H9 (cell line): ENCODE data around the gene G2E3. TPM values are rescaled to one million over a fixed set of nuclear protein-coding genes. Genes with fewer than 3 reads are reported as not detected.

ENCODE experiments used
- DNase-seq: peaks from one replicate; pipeline ENCODE4 v3.0.0-alpha.2; 2017
- H2AFZ ChIP-seq: one replicate; pipeline ENCODE4 v1.6.1; 2013; ENCODE audit warnings: mild to moderate bottlenecking, low read length, control low read depth, moderate library complexity
- H2AK5ac ChIP-seq: 2 replicates; pipeline ENCODE4 v1.6.1; 2013; ENCODE audit warnings: low read length, control low read depth, mixed read lengths; ENCODE audit not compliant: insufficient read length
- H2BK120ac ChIP-seq: one replicate; pipeline ENCODE4 v1.6.1; 2013; ENCODE audit warnings: low read depth, mild to moderate bottlenecking, low read length, control low read depth, inconsistent platforms; ENCODE audit not compliant: poor library complexity, severe bottlenecking
- H2BK12ac ChIP-seq: 2 replicates; pipeline ENCODE4 v1.6.1; 2013; ENCODE audit warnings: low read length, control low read depth, mixed read lengths, low read depth; ENCODE audit not compliant: insufficient read length
- H2BK15ac ChIP-seq: 2 replicates; pipeline ENCODE4 v1.6.1; 2013; ENCODE audit warnings: low read depth, low read length, control low read depth
- H2BK20ac ChIP-seq: one replicate; pipeline ENCODE4 v1.6.1; 2013; ENCODE audit warnings: low read depth, mild to moderate bottlenecking, low read length, control low read depth, inconsistent platforms; ENCODE audit not compliant: poor library complexity, severe bottlenecking
- H2BK5ac ChIP-seq: 2 replicates; pipeline ENCODE4 v1.6.1; 2013; ENCODE audit warnings: low read length, control low read depth, mixed read lengths; ENCODE audit not compliant: insufficient read length
- H3K14ac ChIP-seq: 2 replicates; pipeline ENCODE4 v1.6.1; 2013; ENCODE audit warnings: low read length, control low read depth; ENCODE audit not compliant: insufficient read depth
- H3K18ac ChIP-seq: 2 replicates; pipeline ENCODE4 v1.6.1; 2013; ENCODE audit warnings: low read depth, mild to moderate bottlenecking, mixed read lengths, low read length, control low read depth; ENCODE audit not compliant: insufficient read length
- H3K23ac ChIP-seq: 2 replicates; pipeline ENCODE4 v1.6.1; 2013; ENCODE audit warnings: low read length, control low read depth, mixed read lengths, low read depth; ENCODE audit not compliant: insufficient read length
- H3K23me2 ChIP-seq: 2 replicates; pipeline ENCODE4 v1.6.1; 2013; ENCODE audit warnings: low read depth, mild to moderate bottlenecking, mixed read lengths, low read length, control low read depth; ENCODE audit not compliant: insufficient read length, poor library complexity, severe bottlenecking
- H3K27ac ChIP-seq: 2 replicates; pipeline ENCODE4 v1.5.1; 2013; ENCODE audit warnings: low read length, control low read depth, mixed read lengths, low read depth; ENCODE audit not compliant: insufficient read length
- H3K27me3 ChIP-seq: 2 replicates; pipeline ENCODE4 v1.6.1; 2013; ENCODE audit warnings: low read length, control low read depth, inconsistent platforms; ENCODE audit not compliant: insufficient read depth
- H3K4ac ChIP-seq: 2 replicates; pipeline ENCODE4 v1.6.1; 2013; ENCODE audit warnings: low read depth, mild to moderate bottlenecking, control low read depth, inconsistent platforms, low read length, moderate library complexity
- H3K4me1 ChIP-seq: 2 replicates; pipeline ENCODE4 v1.6.1; 2013; ENCODE audit warnings: low read length, control low read depth, inconsistent platforms; ENCODE audit not compliant: insufficient read depth
- H3K4me2 ChIP-seq: 2 replicates; pipeline ENCODE4 v1.6.1; 2013; ENCODE audit warnings: low read length, control low read depth, mixed read lengths; ENCODE audit not compliant: insufficient read length, insufficient read depth
- H3K56ac ChIP-seq: 2 replicates; pipeline ENCODE4 v1.6.1; 2013; ENCODE audit warnings: low read depth, mild to moderate bottlenecking, mixed read lengths, low read length, control low read depth; ENCODE audit not compliant: insufficient read length
- H3K79me1 ChIP-seq: 2 replicates; pipeline ENCODE4 v1.6.1; 2013; ENCODE audit warnings: low read depth, mild to moderate bottlenecking, moderate library complexity, low read length, control low read depth, inconsistent platforms; ENCODE audit not compliant: insufficient read depth, poor library complexity, severe bottlenecking
- H3K79me2 ChIP-seq: 2 replicates; pipeline ENCODE4 v1.6.1; 2013; ENCODE audit warnings: low read length, control low read depth, inconsistent platforms; ENCODE audit not compliant: insufficient read depth
- H3K9ac ChIP-seq: 2 replicates; pipeline ENCODE4 v1.6.1; 2013; ENCODE audit warnings: low read length, control low read depth, mixed read lengths; ENCODE audit not compliant: insufficient read length; ENCODE audit errors: extremely low read depth
- H3K9me3 ChIP-seq: one replicate; pipeline ENCODE4 v1.6.1; 2013; ENCODE audit warnings: low read depth, low read length, inconsistent platforms; ENCODE audit not compliant: control insufficient read depth
- H3T11ph ChIP-seq: one replicate; pipeline ENCODE4 v1.6.1; 2013; ENCODE audit warnings: mild to moderate bottlenecking, low read length, control low read depth, inconsistent platforms
- H4K20me1 ChIP-seq: one replicate; pipeline ENCODE4 v1.6.1; 2013; ENCODE audit not compliant: control insufficient read depth, insufficient read length, insufficient read depth
- H4K5ac ChIP-seq: 2 replicates; pipeline ENCODE4 v1.6.1; 2013; ENCODE audit warnings: low read depth, mild to moderate bottlenecking, mixed read lengths, low read length, control low read depth; ENCODE audit not compliant: insufficient read length
- H4K8ac ChIP-seq: replicated peaks from 2 replicates; pipeline ENCODE4 v1.6.1; 2013; ENCODE audit warnings: low read length, control low read depth, mixed read lengths, low read depth; ENCODE audit not compliant: insufficient read length
- H4K91ac ChIP-seq: 2 replicates; pipeline ENCODE4 v1.6.1; 2013; ENCODE audit warnings: low read depth, mild to moderate bottlenecking, moderate library complexity, mixed read lengths, low read length, control low read depth; ENCODE audit not compliant: insufficient read length
- H3K27ac Mint-ChIP-seq, 3 experiments: 2 replicates in 2 of 3; 3 replicates in 1 of 3; pipeline ENCODE4 v1.8.0; 2020 to 2021; ENCODE audit warnings: mixed read lengths in 3 of 3, mild to moderate bottlenecking in 1 of 3, moderate library complexity in 1 of 3
- H3K27me3 Mint-ChIP-seq: 2 replicates; pipeline ENCODE4 v1.8.0; 2021; ENCODE audit warnings: low read depth, mild to moderate bottlenecking, moderate library complexity, mixed read lengths
- H3K36me3 Mint-ChIP-seq, 3 experiments: 2 replicates in 2 of 3; 3 replicates in 1 of 3; pipeline ENCODE4 v1.8.0; 2020 to 2021; ENCODE audit warnings: low read depth in 3 of 3, mixed read lengths in 3 of 3; ENCODE audit not compliant: insufficient read depth in 1 of 3
- H3K4me1 Mint-ChIP-seq, 2 experiments: 2 replicates each; pipeline ENCODE4 v1.8.0; 2020; ENCODE audit warnings: mixed read lengths in 2 of 2
- H3K4me3 Mint-ChIP-seq, 2 experiments: 2 replicates in 1 of 2; 3 replicates in 1 of 2; pipeline ENCODE4 v1.8.0; 2020 to 2021; ENCODE audit warnings: mild to moderate bottlenecking in 2 of 2, mixed read lengths in 2 of 2, moderate library complexity in 1 of 2
- H3K9me3 Mint-ChIP-seq, 2 experiments: 2 replicates in 1 of 2; 3 replicates in 1 of 2; pipeline ENCODE4 v1.8.0; 2020; ENCODE audit warnings: mild to moderate bottlenecking in 2 of 2, mixed read lengths in 2 of 2, moderate library complexity in 1 of 2
- WGBS: extraction: QIAGEN DNeasy Blood & Tissue Kit; methylation state at CpG from one replicate; pipeline ENCODE4 v1.1.7; 2013; ENCODE audit warnings: missing lambda C conversion rate, low lambda C conversion rate, mixed read lengths; ENCODE audit not compliant: insufficient read length; ENCODE audit errors: extremely low coverage; 5-methylcytosine and 5-hydroxymethylcytosine counted together
- total RNA-seq: library from RNA; stranded (reverse); gene quantifications from 2 replicates; pipeline ENCODE4 v1.2.1, GENCODE V29; 2021
- TF ChIP-seq, protein P1 (sequence below): fragments of 200-600 bp; sonication (generic); conservative IDR thresholded peaks from 3 replicates; pipeline ENCODE4 v1.8.0; 2021; ENCODE audit warnings: antibody characterized with exemption, mild to moderate bottlenecking

The G2E3 gene
- total RNA-seq, 1 experiment from 2014 or later, result 49.2 TPM

DNA sequence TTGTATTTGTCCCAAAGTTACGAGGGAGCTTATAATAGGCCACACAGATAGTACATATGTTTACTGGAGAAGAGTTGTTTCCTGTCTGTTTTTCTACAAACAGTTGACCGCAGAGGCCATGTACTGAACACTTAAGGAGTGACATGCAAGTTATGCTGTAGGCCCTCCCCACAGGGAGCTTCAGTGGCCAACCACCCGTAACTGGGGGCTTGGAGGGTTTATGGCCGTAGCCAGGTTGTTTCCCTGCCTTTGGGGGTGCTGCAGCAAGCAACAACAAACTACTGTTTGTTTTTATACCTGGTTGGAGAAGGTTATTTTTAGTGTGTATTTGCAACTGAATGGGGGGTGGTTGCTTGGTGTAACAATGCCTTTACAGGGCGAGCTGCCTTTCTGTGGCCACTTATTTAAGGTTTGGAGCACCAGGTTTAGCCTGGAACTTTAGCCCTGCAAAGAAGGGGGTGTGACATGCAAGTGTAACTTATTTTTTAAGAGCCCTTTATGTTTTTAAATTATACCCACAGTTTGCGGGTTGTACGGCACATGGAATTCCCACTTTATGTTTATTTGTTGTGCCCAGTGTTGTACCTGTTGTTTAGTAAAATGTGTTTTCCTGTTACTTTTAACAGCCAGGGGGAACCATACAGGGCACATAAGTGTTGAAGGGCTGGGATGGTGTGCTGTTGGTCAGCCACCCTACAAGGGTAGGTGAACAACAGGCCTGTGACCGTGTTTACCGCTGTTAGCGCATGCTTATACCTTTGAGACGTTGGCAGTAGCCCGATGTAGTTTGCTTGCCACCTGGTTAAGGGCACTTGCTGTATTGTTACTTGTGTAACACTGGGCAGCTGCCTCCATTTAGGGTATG lies 29.9 kb upstream of the G2E3 start:
- Histone ChIP-seq H3K4ac (no peak overlapping the region), H2BK15ac (no peak overlapping the region), H2AK5ac (no peak overlapping the region), H3K27ac (no peak overlapping the region), H3K9me3 (no peaks in the 10 kb centered on the region), H2BK20ac (no peak overlapping the region), H2BK5ac (no peak overlapping the region), H3K79me2 (no peaks in the 10 kb centered on the region), H3K79me1 (no peaks in the 10 kb centered on the region), H3T11ph (no peak overlapping the region), H2AFZ (no peak overlapping the region), H3K9ac (no peak overlapping the region), H3K23me2 (no peaks in the 10 kb centered on the region), H3K4me2 (peak overlapping the region; percentile 28), H3K18ac (no peak overlapping the region), H3K14ac (no peak overlapping the region), H4K20me1 (no peaks in the 10 kb centered on the region), H4K8ac (no peak overlapping the region), H2BK120ac (no peak overlapping the region), H3K27me3 (no peaks in the 10 kb centered on the region), H3K4me1 (peaks cover 4% of the 10 kb centered on the region; the same call in 1 of the 2 replicates), H3K23ac (no peak overlapping the region), H4K5ac (no peak overlapping the region), H4K91ac (no peak overlapping the region), H3K56ac (no peak overlapping the region), H2BK12ac (no peak overlapping the region)
- peaks cover 15 to 26% of the 10 kb centered on the region in 2 experiments for H3K4me1 Mint-ChIP-seq
- H3K4me3 Mint-ChIP-seq, result 0 out of 5 replicates have a peak overlapping the region, but pooled peaks of 1 of the 2 experiments have one; percentile 19
- H3K27ac Mint-ChIP-seq, result peak overlapping the region in 2 of 3 experiments; percentile 43 to 82; a peak in 3 of 7 replicates
- no peak for DNase-seq
- H3K27me3 Mint-ChIP-seq, result no peaks in the 10 kb centered on the region
- peaks cover 9 to 13% of the 10 kb centered on the region in 2 experiments for H3K9me3 Mint-ChIP-seq
- no CpG with 5 or more reads among the region's 12 CpGs for WGBS
- TF ChIP-seq, protein P1, sequence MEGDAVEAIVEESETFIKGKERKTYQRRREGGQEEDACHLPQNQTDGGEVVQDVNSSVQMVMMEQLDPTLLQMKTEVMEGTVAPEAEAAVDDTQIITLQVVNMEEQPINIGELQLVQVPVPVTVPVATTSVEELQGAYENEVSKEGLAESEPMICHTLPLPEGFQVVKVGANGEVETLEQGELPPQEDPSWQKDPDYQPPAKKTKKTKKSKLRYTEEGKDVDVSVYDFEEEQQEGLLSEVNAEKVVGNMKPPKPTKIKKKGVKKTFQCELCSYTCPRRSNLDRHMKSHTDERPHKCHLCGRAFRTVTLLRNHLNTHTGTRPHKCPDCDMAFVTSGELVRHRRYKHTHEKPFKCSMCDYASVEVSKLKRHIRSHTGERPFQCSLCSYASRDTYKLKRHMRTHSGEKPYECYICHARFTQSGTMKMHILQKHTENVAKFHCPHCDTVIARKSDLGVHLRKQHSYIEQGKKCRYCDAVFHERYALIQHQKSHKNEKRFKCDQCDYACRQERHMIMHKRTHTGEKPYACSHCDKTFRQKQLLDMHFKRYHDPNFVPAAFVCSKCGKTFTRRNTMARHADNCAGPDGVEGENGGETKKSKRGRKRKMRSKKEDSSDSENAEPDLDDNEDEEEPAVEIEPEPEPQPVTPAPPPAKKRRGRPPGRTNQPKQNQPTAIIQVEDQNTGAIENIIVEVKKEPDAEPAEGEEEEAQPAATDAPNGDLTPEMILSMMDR, result no peak
- H3K36me3 Mint-ChIP-seq, result peaks cover 4 to 15% (median 4%) of the 10 kb centered on the region in 3 experiments; a peak in 4 of 7 replicates
